ENCODE data around the gene HLA-DPB1. TPM values are rescaled to one million over a fixed set of nuclear protein-coding genes. Genes with fewer than 3 reads are reported as not detected.

Gene HLA-DPB1
- total RNA-seq, 4 donors from 2014 or later: 38.6 to 95.8 (median 61.7) TPM

- intact Hi-C loops (cut with DNase I): no loop called here
- 85% methylated on average over 1 of the region's 1 CpG for WGBS
These were observed 41.2 kb upstream of the HLA-DPB1 start for GRCh38 chr6:33034554-33034953.

GRCh38 chr6:33036535-33036934 lies 39.3 kb upstream of the HLA-DPB1 start:
- 70% methylated on average over 1 of the region's 1 CpG for WGBS
- TF ChIP-seq CTCF (IDR thresholded peaks at IDR 0.05) (no peak), POLR2A (IDR thresholded peaks at IDR 0.05; ENCODE audit: low read depth) (no peak), POLR2AphosphoS5 (IDR thresholded peaks at IDR 0.05) (no peak), EP300 (IDR thresholded peaks at IDR 0.05) (no peak)
- H3K27ac ChIP-seq (replicated peaks in 1 of 4): no peak overlapping the region
- H3K36me3 ChIP-seq: no peaks in the 10 kb centered on the region
- H3K4me3 ChIP-seq: no peak overlapping the region
- H3K27me3 ChIP-seq: peaks cover 0 to 13% (median 0%) of the 10 kb centered on the region in 4 donors
- no peaks in the 10 kb centered on the region for H3K9me3 ChIP-seq
- intact Hi-C loops (cut with DNase I): no loop called here
- no peaks in the 10 kb centered on the region for H3K4me1 ChIP-seq
- no peak for DNase-seq (ENCODE audit: extremely low spot score)

More at GRCh38 chr6:33034554-33034953, 41.2 kb upstream of the HLA-DPB1 start:
- Histone ChIP-seq H3K4me3 (no peak overlapping the region), H3K36me3 (no peaks in the 10 kb centered on the region), H3K27ac (replicated peaks in 1 of 4) (no peak overlapping the region), H3K4me1 (peaks cover 0 to 5% (median 0%) of the 10 kb centered on the region in 4 donors), H3K27me3 (peaks cover 0 to 13% (median 0%) of the 10 kb centered on the region in 4 donors), H3K9me3 (no peaks in the 10 kb centered on the region)
- TF ChIP-seq POLR2A (IDR thresholded peaks at IDR 0.05; ENCODE audit: low read depth) (no peak), EP300 (IDR thresholded peaks at IDR 0.05) (no peak)
- DNase-seq (ENCODE audit: extremely low spot score): no peak

GRCh38 chr6:33040157-33040556 lies 35.6 kb upstream of the HLA-DPB1 start:
- intact Hi-C loops (cut with DNase I): no loop called here
- Histone ChIP-seq H3K27me3 (peaks cover 0 to 9% (median 0%) of the 10 kb centered on the region in 4 donors), H3K36me3 (no peaks in the 10 kb centered on the region), H3K27ac (replicated peaks in 1 of 4) (no peak overlapping the region), H3K4me1 (no peaks in the 10 kb centered on the region), H3K4me3 (no peak overlapping the region), H3K9me3 (no peaks in the 10 kb centered on the region)
- no peak for TF ChIP-seq EP300 (IDR thresholded peaks at IDR 0.05)
- no peak for TF ChIP-seq POLR2AphosphoS5 (IDR thresholded peaks at IDR 0.05)
- TF ChIP-seq POLR2A (IDR thresholded peaks at IDR 0.05; ENCODE audit: low read depth): no peak
- no peak for TF ChIP-seq CTCF (IDR thresholded peaks at IDR 0.05)
- DNase-seq (ENCODE audit: extremely low spot score): no peak
- WGBS: 96% methylated on average over 2 of the region's 2 CpGs

GRCh38 chr6:33049323-33050013 lies 26.3 kb upstream of the HLA-DPB1 start:
- TF ChIP-seq CTCF (IDR thresholded peaks at IDR 0.05) (no peak), POLR2A (IDR thresholded peaks at IDR 0.05; ENCODE audit: low read depth) (no peak), EP300 (IDR thresholded peaks at IDR 0.05) (no peak), POLR2AphosphoS5 (IDR thresholded peaks at IDR 0.05) (no peak)
- DNase-seq (ENCODE audit: extremely low spot score): no peak
- H3K27ac ChIP-seq (replicated peaks in 1 of 4): no peak overlapping the region
- H3K4me1 ChIP-seq: no peaks in the 10 kb centered on the region
- H3K27me3 ChIP-seq: peaks cover 0 to 23% (median 10%) of the 10 kb centered on the region in 4 donors
- intact Hi-C loops (cut with DNase I): no loop called here
- no peak overlapping the region for H3K4me3 ChIP-seq
- 39% methylated on average over 9 of the region's 9 CpGs for WGBS
- no peaks in the 10 kb centered on the region for H3K36me3 ChIP-seq
- no peaks in the 10 kb centered on the region for H3K9me3 ChIP-seq

GRCh38 chr6:33050014-33050810 lies 25.6 kb upstream of the HLA-DPB1 start:
- H3K27ac ChIP-seq (replicated peaks in 1 of 4): no peak overlapping the region
- DNase-seq (ENCODE audit: extremely low spot score): no peak
- intact Hi-C loops (cut with DNase I): no loop called here
- no peak for TF ChIP-seq CTCF (IDR thresholded peaks at IDR 0.05)
- no peak for TF ChIP-seq POLR2A (IDR thresholded peaks at IDR 0.05; ENCODE audit: low read depth)
- no peak for TF ChIP-seq EP300 (IDR thresholded peaks at IDR 0.05)
- TF ChIP-seq POLR2AphosphoS5 (IDR thresholded peaks at IDR 0.05): no peak
- no peak overlapping the region for H3K4me3 ChIP-seq
- 93% methylated on average over 5 of the region's 6 CpGs for WGBS
- H3K27me3 ChIP-seq: peaks cover 0 to 23% (median 10%) of the 10 kb centered on the region in 4 donors
- H3K36me3 ChIP-seq: no peaks in the 10 kb centered on the region
- no peaks in the 10 kb centered on the region for H3K9me3 ChIP-seq
- no peaks in the 10 kb centered on the region for H3K4me1 ChIP-seq

Data from esophagus muscularis mucosa (tissue), 4 donors.